Non-pigmented ciliary epithelial cell (primary cell): Measurements from ENCODE around the gene EEF1AKMT1.

Experiments used
- DNase-seq: peaks from one replicate; pipeline ENCODE4 v3.0.0-alpha.2; 2010; ENCODE audit warnings: low read depth

Gene EEF1AKMT1

DNA sequence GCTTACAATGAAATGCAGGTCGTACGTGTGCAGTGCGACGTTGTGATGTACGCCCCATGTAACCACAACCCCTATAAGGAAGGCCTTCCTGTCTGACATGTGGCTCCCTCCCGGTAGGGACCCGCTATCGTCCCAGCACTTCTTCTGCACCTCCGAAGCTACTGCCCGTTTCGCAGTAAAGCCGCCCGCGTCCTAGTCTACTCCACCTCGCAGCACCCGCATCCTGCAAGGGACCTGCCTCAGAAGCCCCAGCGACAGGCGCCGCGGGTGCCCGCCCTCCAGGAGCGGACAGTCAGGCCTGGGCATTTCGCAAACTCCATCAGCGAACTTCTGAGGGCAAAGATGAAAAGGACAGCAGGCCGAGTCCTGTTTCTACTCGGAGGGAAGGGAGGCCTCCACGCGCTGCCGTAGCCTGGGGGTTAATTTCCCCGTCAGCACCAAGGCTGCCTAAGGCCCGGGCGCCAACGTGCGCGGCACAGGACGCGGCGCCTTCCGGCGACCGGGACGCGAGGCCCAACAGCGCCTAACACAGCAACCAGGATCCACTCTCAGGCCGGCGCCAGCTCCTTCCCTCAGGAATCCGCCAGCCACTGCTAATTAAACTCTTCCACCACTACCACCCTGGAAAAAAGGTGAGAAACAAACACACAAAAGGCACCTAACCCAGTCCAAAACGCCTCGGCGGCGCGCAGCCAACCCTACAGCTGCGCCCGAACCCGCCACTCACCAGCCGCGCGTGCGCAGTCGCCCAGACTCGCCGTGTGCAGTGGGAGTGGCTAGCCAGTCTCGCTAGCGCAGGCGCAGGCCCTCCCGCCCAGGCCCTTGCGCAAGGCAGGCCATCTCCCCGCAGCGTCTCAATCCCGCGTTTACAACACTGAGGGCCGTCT is at the start of gene EEF1AKMT1:
Gene EEF1AKMT1, minus strand, starts transcription at position 768 of the 887 bp plus-strand sequence. CDS start 16,363 bp downstream, outside the sequence.
- DNase-seq = peak; percentile 68

DNA sequence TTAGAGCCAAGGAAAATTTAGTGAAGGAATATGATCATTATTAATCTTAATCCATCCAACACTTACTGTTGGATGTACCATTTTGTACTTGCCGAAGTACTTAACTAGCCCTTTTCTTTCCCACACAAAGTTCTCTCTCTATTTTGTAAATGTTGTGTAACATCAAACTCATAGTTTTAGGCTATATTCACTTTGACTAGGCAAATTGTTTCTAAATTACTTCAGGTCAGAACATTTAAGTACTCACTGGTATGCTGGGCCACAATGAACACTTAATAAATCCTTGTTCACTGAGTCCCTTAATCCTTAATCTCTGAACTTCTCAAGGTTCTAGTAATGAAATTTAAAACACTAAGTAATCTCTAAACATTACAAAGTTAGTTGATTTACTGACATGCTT is 49.3 kb upstream of the EEF1AKMT1 start:
- no peak for DNase-seq

DNA sequence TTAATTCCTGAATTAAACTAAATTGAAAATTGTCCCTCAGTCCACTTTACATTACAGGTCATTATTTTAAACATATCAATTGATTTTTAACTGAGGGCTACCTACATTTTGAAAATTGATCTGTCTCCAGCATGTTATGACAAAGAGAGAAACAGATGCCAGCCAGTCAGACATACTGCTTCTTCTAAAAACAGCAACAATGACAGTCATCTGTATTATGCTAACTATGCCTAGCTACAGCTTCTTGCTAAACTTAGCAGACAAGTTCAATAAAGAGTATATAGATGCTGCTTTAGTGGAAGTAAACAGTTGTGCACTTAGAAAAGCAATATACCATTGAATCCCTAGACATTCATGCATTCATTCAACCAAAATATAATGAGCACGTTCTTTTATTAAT is 48.6 kb upstream of the EEF1AKMT1 start:
- no peak for DNase-seq

DNA sequence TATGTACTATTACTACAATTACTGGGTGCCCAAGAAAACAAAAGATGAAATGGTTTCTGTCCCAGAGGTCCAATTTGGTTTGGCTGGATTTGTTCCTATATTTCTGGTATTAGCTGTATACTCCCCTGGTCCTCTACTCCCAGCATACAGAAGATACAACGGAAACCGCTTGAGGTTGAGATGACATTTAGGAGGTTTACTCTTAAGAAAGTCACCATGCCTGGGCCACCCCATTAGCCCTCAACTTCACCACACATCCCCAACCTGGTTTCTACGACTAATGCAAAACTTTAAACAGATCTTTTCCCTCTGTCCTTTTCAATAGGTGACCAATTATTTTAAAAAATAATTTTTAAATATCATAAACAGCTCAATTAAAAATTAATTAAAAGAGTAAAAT is 46.0 kb upstream of the EEF1AKMT1 start:
- no peak for DNase-seq

DNA sequence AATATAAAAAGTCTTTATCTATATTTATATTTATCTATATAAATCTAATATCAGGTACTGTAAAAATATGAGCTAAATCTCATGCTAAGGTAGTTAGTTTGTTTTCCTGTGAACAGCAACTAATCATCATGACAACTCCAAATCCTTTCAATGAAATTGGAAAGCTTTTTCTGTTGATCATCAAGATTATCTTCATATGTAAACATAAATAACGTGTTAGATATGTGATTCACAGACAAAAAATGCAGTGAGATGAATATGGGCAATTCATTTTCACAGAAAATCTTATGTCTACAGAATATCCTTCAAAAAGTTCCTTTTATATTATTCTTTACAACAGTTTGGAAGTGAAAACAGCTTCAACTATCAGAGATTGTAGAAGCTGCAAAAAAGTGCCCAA is 41.7 kb upstream of the EEF1AKMT1 start:
- DNase-seq = no peak

GRCh38 chr13:20814224-20814910 is 40.6 kb upstream of the EEF1AKMT1 start:
- DNase-seq = peak; percentile 85

GRCh38 chr13:20812890-20813289 is 39.1 kb upstream of the EEF1AKMT1 start:
- DNase-seq = no peak

- DNase-seq = no peak
Measured at GRCh38 chr13:20810808-20811207, 37.0 kb upstream of the EEF1AKMT1 start.

DNA sequence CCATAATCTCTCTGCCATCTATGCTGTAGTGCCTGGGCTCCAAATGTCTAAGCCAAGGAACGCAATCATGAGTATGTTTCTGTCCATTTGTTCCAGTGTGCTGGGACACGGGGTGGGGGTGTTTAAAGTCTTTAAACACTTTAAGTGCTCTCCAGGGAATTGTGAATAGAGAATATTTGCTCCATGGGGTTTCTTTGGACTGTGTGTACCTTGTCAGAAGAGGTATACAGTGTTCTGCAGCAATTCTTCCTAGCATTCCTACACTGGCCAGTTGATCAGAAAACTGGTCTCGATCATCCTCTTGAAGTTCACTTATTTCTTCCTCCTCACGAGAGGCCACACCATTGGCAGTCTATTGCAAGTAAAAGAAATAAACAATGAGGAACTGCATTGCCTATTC is 35.1 kb upstream of the EEF1AKMT1 start:
- DNase-seq = no peak

DNA sequence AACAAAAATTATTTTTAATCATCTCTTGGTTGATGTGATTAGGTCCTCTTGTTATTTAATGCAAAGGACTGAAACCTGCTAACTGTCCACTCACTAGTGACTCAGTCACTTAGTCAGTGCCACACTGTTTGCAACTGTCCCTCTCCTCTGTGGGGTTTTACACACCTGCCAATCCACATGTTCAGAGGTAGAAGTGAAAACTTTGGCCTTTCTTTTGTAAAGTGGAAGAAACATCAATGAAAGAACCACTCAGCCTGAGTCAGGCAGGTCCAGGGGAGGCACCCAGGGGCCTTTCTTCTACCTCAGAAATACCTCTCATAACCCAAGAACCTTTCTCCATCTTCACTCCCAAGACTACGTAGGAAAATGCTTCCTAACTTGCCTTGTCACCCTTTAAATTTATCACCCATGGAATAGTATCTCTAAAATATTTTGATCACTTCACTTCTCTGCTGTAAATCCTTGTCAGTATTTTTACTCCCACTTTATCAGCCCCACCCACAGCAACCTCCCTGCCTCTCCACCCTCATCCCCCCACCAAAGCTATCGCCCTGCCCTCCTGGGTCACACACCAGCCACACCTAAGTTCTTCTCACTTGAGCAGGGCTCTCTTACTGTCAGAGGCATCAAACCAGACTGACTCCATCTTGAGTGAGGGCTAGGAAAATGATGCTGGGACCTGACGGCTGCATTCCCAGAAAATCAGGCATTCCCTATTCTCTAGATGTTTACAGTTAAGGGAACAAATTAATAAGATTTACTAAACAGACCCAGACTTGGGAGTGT is 29.6 kb upstream of the EEF1AKMT1 start:
- no peak for DNase-seq

DNA sequence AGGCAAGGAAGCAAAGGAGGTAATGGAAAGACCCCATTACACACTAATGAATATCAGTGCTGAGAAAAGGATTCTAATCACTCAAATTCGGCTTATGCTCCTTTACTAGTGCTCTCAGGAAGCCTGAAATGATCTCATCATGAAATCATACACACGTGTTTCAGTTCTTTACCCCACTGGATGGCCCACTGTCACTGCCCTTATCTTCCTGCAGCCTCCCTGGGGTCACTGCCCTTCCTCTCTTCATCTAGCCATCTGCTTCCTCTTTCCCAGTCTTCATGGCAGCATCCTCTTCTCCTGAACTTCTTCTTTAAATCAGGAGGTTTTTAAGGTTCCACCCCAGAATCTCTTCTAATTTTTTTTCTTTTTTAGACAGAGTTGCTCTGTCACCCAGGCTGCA is 27.9 kb upstream of the EEF1AKMT1 start:
- DNase-seq = no peak

DNA sequence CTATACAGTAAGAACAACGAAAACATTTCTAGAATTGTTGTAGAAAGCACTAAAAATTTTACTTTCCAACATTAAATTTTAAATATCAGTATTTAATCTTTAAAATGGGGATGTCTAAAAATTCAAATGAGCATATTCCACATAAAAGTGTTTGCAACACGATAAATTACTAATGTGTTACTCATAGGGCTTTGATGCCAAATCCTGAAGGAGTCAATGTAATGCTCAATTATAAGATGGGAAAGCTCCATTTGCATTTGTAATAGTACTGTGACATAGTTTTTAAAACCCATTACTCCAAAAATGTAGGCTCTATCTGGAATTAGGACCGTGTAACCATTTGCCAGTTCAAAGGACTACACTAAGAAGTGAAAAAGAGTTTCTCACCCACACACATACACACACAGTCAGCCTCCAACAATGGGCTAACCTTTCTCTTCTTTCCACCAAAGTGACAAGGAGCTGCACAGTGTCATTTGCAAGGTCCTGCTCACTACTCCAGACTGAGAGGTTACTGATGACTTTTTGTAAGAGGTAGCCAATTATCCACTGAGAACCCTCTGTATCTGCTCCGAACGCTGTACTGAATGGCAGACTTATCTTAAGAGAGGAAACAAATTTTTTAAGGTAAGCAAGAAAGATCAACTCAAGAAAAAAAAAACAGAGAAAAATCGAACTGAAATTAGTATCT is 26.1 kb upstream of the EEF1AKMT1 start:
- DNase-seq = no peak

GRCh38 chr13:20798027-20798426 is 24.3 kb upstream of the EEF1AKMT1 start:
- no peak for DNase-seq

GRCh38 chr13:20796791-20797508 is 23.2 kb upstream of the EEF1AKMT1 start:
- no peak for DNase-seq

GRCh38 chr13:20789665-20790064 is 15.9 kb upstream of the EEF1AKMT1 start:
- no peak for DNase-seq

DNA sequence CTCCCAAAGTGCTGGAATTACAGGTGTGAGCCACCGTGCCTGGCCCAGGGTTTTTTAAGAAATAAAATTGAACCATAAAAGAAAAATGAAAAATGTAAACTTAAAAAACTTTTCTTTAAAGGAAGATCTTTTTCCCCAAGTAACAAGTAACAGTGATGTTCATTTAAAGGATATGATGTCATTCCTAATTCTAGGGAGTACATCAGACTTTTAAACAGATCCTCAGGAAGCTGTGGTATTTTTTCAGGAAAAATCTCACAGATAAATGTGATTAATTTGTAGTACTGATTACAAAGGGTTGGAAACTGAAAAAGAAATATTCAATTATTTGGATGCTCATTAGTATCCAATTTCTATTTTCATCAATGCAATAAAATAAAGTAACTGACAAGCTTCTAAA is 14.6 kb upstream of the EEF1AKMT1 start:
- no peak for DNase-seq

- DNase-seq = no peak
Measured at GRCh38 chr13:20787180-20787579, 13.4 kb upstream of the EEF1AKMT1 start.

DNA sequence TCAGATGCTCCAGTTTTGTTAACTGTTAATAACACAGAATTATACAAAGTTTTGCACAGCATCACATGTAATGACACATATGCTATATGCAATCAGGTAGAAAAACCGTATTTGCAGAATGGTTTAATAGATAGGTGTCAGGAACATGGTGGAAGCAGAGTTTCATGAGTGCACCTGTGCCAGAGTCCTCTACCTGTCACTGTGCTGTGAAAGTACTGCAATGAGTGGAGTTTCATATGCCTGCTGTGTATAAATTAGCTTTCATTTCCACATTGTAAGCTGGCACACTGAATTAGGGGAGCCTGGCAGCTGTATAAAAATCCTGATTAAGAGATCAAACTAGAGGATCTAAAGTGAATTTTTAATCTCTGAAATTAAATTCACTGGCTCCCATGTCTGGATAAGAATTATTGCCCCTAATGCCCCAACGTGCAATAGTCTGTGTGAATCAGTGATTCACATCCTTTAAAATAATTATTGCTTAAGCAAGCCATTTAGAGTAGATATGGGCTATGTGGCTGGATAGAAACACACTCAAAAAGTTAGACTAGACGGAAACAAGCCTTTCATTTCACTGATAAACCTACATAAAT is 8.5 kb upstream of the EEF1AKMT1 start:
- no peak for DNase-seq

GRCh38 chr13:20780317-20780716 is 6.6 kb upstream of the EEF1AKMT1 start:
- no peak for DNase-seq

DNA sequence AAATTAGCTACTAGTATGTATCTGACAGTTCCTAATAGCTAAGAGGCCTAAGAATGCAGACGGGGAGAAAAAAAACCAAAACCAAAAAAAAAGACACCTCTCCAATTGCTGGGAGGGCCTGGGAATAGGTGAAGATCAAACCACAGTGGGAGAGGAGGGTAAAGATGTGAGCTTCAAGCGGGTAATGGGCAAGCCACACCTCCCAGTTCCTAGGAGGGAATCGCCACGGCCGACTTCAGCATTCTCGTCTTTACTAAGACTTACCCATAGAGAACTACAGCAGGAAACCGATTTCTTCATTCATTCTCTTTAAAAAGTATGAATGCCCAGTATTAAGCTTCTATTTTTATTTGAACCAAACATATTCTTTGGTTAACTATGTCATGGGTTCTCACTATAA is 5.6 kb upstream of the EEF1AKMT1 start:
- DNase-seq = no peak

GRCh38 chr13:20778311-20778710 is 4.5 kb upstream of the EEF1AKMT1 start:
- no peak for DNase-seq
